Natural killer cell (primary cell): Measurements from ENCODE around the gene SDHB. TPM values are rescaled to one million over a fixed set of nuclear protein-coding genes. Genes with fewer than 3 reads are reported as not detected.

Experiments used
- ATAC-seq, 3 donors: fragments of 150-1000 bp in 2 of 3; fragments of 200-7000 bp in 1 of 3; cut with Tn5 transposase; 1 replicate in 1 of 3; 2 replicates in 2 of 3; pipeline ENCODE4 v1.10.0; 2021; ENCODE audit warnings: mild to moderate bottlenecking in 2 of 3, moderate library complexity in 2 of 3
- DNase-seq, 2 donors: peaks; one replicate each; pipeline versions ENCODE4 v3.0.0 to v3.0.0-alpha.2; 2013 to 2021; ENCODE audit warnings: mixed read lengths in 1 of 2
- H3K27ac ChIP-seq: one replicate; pipeline ENCODE4 v1.5.1; 2013; ENCODE audit warnings: mild to moderate bottlenecking, low read length
- H3K27me3 ChIP-seq: one replicate; pipeline ENCODE4 v1.6.1; 2013; ENCODE audit warnings: low read length; ENCODE audit not compliant: control insufficient read depth, insufficient read depth
- H3K36me3 ChIP-seq: one replicate; pipeline ENCODE4 v1.6.1; 2013; ENCODE audit warnings: low read length; ENCODE audit not compliant: control insufficient read depth, insufficient read depth
- H3K4me1 ChIP-seq: one replicate; pipeline ENCODE4 v1.6.1; 2013; ENCODE audit warnings: low read length; ENCODE audit not compliant: control insufficient read depth, insufficient read depth
- H3K4me3 ChIP-seq: one replicate; pipeline ENCODE4 v1.5.1; 2013; ENCODE audit warnings: low read length
- H3K9me3 ChIP-seq: one replicate; pipeline ENCODE4 v1.6.1; 2013; ENCODE audit warnings: low read length; ENCODE audit not compliant: control insufficient read depth, insufficient read depth
- H3K27ac Mint-ChIP-seq, 2 donors: one replicate each; pipeline ENCODE4 v1.8.0; 2022; ENCODE audit warnings: mild to moderate bottlenecking in 2 of 2, mixed read lengths in 2 of 2, moderate library complexity in 1 of 2
- H3K27me3 Mint-ChIP-seq, 2 donors: one replicate each; pipeline ENCODE4 v1.8.0; 2022; ENCODE audit warnings: low read depth in 2 of 2, mixed read lengths in 2 of 2
- H3K36me3 Mint-ChIP-seq: one replicate; pipeline ENCODE4 v1.8.0; 2022; ENCODE audit warnings: mixed read lengths
- H3K4me1 Mint-ChIP-seq, 2 donors: one replicate each; pipeline ENCODE4 v1.8.0; 2022; ENCODE audit warnings: mixed read lengths in 2 of 2
- H3K4me3 Mint-ChIP-seq: one replicate; pipeline ENCODE4 v1.8.0; 2022; ENCODE audit warnings: mild to moderate bottlenecking, moderate library complexity, mixed read lengths
- H3K9me3 Mint-ChIP-seq, 2 donors: one replicate each; pipeline ENCODE4 v1.8.0; 2022; ENCODE audit warnings: mixed read lengths in 2 of 2
- CTCF ChIP-seq: fragments of 200-600 bp; IDR thresholded peaks from one replicate; pipeline ENCODE4 v1.8.0; 2022; ENCODE audit warnings: antibody characterized with exemption
- WGBS: methylation state at CpG from one replicate; pipeline ENCODE4 v1.1.7; 2013; ENCODE audit warnings: missing lambda C conversion rate; ENCODE audit not compliant: insufficient coverage; 5-methylcytosine and 5-hydroxymethylcytosine counted together
- intact Hi-C: fragments of 100-400 bp; cut with micrococcal nuclease; formaldehyde crosslinking; loops from one replicate; pipeline ENCODE4 v1.14.2; 2022
- total RNA-seq, 4 donors: library from RNA; stranded (reverse); fragments of 120-200 nt in 1 of 4; gene quantifications; one replicate each; pipeline versions ENCODE4 v1.2.3 to v1.2.4, GENCODE V29; 2013 to 2022

The SDHB gene
- total RNA-seq, 3 donors from 2014 or later (not counting 1 experiment from before 2014, with no cell fraction given), result 56.8 to 62.6 (median 59.5) TPM

GRCh38 chr1:17005365-17005740 lies 48.5 kb downstream of the SDHB start:
- no peak for DNase-seq
- H3K9me3 ChIP-seq, result no peaks in the 10 kb centered on the region
- no peaks in the 10 kb centered on the region for H3K27me3 Mint-ChIP-seq
- H3K9me3 Mint-ChIP-seq, result no peaks in the 10 kb centered on the region
- no peak for ATAC-seq
- H3K4me1 ChIP-seq, result peaks cover 15% of the 10 kb centered on the region
- peaks cover 2 to 7% of the 10 kb centered on the region in 2 donors for H3K4me1 Mint-ChIP-seq
- no peak overlapping the region for H3K4me3 Mint-ChIP-seq
- no peak for TF ChIP-seq CTCF
- H3K36me3 ChIP-seq, result peaks cover 30% of the 10 kb centered on the region
- H3K36me3 Mint-ChIP-seq, result no peaks in the 10 kb centered on the region
- 96% methylated on average over 16 of the region's 19 CpGs for WGBS
- no peak overlapping the region for H3K27ac ChIP-seq
- no peak overlapping the region for H3K4me3 ChIP-seq
- intact Hi-C loops, result no loop called here
- no peaks in the 10 kb centered on the region for H3K27me3 ChIP-seq
- H3K27ac Mint-ChIP-seq, result no peak overlapping the region

DNA sequence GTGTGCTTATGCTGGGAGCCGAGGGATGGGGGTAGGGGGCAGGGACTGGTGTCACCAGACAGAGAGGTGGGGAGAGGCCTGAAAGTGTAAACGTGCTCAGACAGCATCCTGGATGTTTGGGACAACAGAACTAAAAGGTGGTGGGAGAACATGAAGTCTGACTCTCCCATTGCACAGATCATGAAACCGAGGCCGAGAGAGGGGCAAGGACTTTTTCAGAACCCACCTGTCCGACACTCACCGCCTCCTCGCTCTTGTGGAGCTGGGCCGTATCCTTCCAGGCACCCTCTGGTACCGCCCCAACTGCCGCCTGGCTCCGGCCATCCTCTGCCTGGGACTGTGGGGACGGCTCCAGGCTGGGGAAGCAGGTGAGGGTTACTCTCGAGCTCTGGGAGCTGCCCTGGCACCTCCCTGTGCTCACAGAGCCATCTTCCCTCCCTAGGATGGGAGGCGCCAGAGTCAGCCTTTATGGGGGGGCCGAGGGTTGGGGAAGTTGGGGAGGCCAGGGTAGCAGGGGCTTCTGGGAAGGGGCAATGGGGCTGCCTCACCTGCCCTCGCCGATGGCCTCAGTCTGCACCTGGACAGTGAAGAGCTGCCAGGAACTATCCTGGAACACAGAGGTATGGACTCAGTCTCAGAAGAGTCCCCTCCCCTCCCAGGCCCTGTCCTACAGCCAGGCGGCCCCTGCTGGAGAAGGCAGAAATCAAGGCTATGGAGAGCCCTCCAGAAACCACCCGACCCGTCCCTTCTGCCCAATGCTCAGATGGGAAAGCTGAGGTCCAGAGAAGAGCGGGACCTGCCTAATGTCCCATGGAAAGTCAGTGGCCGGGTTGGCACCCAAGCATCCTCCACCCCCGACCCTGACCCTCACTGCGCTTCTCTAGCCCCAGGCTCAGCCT lies 49.1 kb downstream of the SDHB start:
- H3K27ac ChIP-seq, result no peak overlapping the region
- peaks cover 9% of the 10 kb centered on the region for H3K4me1 ChIP-seq
- 94% methylated on average over 24 of the region's 24 CpGs for WGBS
- no peaks in the 10 kb centered on the region for H3K27me3 ChIP-seq
- DNase-seq (no peak), ATAC-seq (no peak)
- intact Hi-C loops, result no loop called here
- no peaks in the 10 kb centered on the region for H3K9me3 Mint-ChIP-seq
- TF ChIP-seq CTCF, result no peak
- H3K27ac Mint-ChIP-seq, result no peak overlapping the region
- H3K4me3 ChIP-seq, result no peak overlapping the region
- no peaks in the 10 kb centered on the region for H3K36me3 Mint-ChIP-seq
- peaks cover 0 to 5% of the 10 kb centered on the region in 2 donors for H3K4me1 Mint-ChIP-seq
- no peak overlapping the region for H3K4me3 Mint-ChIP-seq
- no peaks in the 10 kb centered on the region for H3K9me3 ChIP-seq
- H3K27me3 Mint-ChIP-seq, result no peaks in the 10 kb centered on the region
- H3K36me3 ChIP-seq, result peaks cover 32% of the 10 kb centered on the region

DNA sequence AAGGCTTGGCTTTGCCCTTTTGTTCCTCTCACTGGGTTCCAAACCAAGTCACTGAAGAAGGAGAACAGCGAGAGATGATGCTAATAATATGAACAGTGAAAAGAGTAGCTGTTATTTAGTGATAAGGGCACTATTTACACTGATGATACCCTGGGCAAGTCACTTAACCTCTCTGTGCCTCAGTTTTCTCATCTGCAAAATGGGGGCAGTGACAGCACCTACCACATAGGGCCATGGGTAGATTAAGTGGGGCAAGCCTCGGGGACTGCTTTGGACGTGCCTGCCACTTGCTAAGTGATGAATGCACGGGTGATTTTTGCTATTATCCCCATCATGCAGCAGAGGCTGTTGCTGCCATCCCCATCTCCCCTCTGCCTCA lies 51.3 kb downstream of the SDHB start:
- Mint-ChIP-seq H3K4me3 (no peak overlapping the region), H3K9me3 (no peaks in the 10 kb centered on the region), H3K4me1 (no peaks in the 10 kb centered on the region), H3K27ac (no peak overlapping the region), H3K27me3 (no peaks in the 10 kb centered on the region), H3K36me3 (peaks cover 7% of the 10 kb centered on the region)
- Histone ChIP-seq H3K27me3 (no peaks in the 10 kb centered on the region), H3K4me3 (no peak overlapping the region), H3K4me1 (no peaks in the 10 kb centered on the region), H3K36me3 (peaks cover 43% of the 10 kb centered on the region), H3K9me3 (no peaks in the 10 kb centered on the region), H3K27ac (no peak overlapping the region)
- TF ChIP-seq CTCF, result no peak
- WGBS, result 94% methylated on average over 4 of the region's 4 CpGs
- no peak for DNase-seq
- intact Hi-C loops, result no loop called here
- no peak for ATAC-seq
